Measurements from ENCODE around the gene BNC2.

DNA sequence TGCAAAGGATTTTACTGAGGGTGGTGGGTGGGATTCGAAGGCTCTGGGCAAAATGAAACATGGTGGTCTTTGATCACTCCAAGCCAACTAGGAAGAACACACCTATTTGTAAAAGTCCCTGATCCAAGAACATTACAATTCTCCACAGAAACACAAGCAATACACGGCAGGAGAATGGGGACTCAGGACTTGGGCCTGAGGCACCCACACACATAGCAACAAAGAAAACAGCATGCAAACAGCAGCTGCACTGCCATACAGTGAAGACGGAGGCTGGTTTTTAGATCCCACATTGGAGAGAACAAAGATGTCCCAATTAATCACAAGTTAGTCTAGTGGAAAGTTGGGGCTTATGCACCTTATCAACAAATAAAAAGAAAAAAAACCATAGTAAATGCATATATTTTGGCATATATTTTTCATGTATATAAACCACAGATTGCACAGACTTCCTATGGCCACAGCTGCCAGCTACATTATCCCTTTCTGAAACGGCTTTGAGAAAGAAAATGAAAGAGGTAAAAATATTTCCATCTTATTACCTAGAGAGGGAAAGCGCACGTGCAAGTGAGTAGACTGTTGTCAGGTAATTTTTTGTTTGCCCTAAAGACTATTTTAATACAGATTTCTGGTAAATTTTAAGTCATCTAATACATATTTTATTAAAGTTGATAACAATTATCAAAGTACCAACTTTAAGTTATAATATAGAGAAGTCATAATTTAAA lies 410.9 kb downstream of the BNC2 start:
- TF ChIP-seq, protein P1, sequence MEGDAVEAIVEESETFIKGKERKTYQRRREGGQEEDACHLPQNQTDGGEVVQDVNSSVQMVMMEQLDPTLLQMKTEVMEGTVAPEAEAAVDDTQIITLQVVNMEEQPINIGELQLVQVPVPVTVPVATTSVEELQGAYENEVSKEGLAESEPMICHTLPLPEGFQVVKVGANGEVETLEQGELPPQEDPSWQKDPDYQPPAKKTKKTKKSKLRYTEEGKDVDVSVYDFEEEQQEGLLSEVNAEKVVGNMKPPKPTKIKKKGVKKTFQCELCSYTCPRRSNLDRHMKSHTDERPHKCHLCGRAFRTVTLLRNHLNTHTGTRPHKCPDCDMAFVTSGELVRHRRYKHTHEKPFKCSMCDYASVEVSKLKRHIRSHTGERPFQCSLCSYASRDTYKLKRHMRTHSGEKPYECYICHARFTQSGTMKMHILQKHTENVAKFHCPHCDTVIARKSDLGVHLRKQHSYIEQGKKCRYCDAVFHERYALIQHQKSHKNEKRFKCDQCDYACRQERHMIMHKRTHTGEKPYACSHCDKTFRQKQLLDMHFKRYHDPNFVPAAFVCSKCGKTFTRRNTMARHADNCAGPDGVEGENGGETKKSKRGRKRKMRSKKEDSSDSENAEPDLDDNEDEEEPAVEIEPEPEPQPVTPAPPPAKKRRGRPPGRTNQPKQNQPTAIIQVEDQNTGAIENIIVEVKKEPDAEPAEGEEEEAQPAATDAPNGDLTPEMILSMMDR (conservative IDR thresholded peaks at IDR 0.05; ENCODE audit: low read length): no peak
- no peak for TF ChIP-seq EZH2phosphoT487 (IDR thresholded peaks at IDR 0.05; ENCODE audit: borderline replicate concordance)

All from Loucy (cell line).